GM12873 (cell line): ENCODE data around the gene AKAP13.

Source experiments
- TF ChIP-seq, protein P1 (sequence below): IDR thresholded peaks from 2 replicates; pipeline ENCODE4 v1.5.1; 2012; ENCODE audit warnings: low read depth, mild to moderate bottlenecking, moderate library complexity, low read length, control low read depth; ENCODE audit not compliant: insufficient read depth; ENCODE audit errors: missing control alignments

The AKAP13 gene

GRCh38 chr15:85583923-85584390, 203.6 kb downstream of the AKAP13 start:
- TF ChIP-seq, protein P1, sequence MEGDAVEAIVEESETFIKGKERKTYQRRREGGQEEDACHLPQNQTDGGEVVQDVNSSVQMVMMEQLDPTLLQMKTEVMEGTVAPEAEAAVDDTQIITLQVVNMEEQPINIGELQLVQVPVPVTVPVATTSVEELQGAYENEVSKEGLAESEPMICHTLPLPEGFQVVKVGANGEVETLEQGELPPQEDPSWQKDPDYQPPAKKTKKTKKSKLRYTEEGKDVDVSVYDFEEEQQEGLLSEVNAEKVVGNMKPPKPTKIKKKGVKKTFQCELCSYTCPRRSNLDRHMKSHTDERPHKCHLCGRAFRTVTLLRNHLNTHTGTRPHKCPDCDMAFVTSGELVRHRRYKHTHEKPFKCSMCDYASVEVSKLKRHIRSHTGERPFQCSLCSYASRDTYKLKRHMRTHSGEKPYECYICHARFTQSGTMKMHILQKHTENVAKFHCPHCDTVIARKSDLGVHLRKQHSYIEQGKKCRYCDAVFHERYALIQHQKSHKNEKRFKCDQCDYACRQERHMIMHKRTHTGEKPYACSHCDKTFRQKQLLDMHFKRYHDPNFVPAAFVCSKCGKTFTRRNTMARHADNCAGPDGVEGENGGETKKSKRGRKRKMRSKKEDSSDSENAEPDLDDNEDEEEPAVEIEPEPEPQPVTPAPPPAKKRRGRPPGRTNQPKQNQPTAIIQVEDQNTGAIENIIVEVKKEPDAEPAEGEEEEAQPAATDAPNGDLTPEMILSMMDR, result no peak

DNA sequence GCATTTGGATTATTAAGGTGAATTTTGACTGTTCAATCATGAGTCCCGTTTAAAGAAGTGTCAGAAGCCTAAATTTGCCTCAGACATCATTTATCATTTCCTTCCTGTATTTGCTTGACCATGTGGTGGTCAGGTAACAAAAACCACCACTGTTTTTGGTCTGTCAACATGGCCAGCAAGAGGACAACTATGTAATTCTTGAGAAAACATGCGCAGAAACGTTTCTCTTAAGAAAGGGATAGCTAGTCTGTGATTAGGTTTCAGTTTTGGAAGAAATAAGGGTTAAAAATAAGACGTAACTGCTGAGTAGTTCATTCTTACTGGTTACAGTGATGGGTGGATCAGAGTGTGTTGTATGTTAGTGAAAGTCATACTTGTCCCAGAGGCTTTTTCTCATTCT, 204.5 kb downstream of the AKAP13 start:
- TF ChIP-seq, protein P1, result no peak

GRCh38 chr15:85587707-85588411, 207.5 kb downstream of the AKAP13 start:
- TF ChIP-seq, protein P1, result no peak

GRCh38 chr15:85588677-85589076, 208.3 kb downstream of the AKAP13 start:
- TF ChIP-seq, protein P1, result no peak

DNA sequence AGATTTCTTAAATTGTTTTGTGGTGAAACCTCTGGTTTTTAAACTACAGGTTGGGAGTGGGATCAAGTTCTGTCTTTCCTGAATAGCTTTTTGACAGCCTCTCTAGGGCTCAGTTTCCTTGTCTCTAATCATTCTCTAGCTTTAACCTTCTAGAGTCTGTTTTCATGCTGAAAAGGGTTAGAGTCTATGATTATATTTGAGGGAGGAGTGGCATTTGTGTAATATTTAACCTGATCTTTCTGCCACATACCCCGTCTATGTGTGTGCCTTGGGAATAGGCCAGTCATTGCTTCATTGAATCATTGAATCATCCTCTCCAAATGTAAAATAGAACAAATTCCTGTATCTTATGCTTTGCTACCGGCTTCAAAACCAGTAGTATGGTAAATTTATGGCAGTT, 209.4 kb downstream of the AKAP13 start:
- TF ChIP-seq, protein P1, result no peak

GRCh38 chr15:85591622-85592021, 211.2 kb downstream of the AKAP13 start:
- TF ChIP-seq, protein P1, result no peak

GRCh38 chr15:85592148-85592547, 211.7 kb downstream of the AKAP13 start:
- TF ChIP-seq, protein P1, result no peak
